ENCODE data around the gene FRAS1.
"Not testable (repeated sequence)": the region's sequence is repeated elsewhere in the genome, so short reads cannot be mapped to it uniquely, and the experiment has no call there.

The FRAS1 gene

DNA sequence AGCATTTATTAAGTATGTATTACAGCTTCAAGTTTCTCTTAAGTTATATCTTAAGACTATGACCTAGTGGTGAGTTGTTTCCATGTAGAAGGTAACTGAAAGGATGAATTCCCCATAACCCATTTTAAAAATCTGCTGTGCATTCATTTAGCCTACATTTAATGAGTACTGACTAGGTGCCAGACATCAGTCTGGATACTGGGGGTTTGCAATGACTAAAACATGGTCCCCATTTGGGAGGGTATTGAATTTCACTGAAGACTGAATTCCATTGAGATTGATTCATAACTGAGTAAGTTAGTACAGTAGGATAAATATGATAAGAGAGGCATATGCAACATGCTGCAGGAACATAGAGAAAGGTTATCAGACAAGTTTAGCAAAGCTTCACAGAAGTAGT, 241.5 kb downstream of the FRAS1 start:
- H3K36me3 Mint-ChIP-seq (ENCODE audit: low read depth), result peaks cover 26% of the 10 kb centered on the region
- H3K27ac Mint-ChIP-seq, result no peak overlapping the region
- peaks cover 14% of the 10 kb centered on the region for H3K4me1 Mint-ChIP-seq
- DNase-seq, result no peak
- H3K27me3 Mint-ChIP-seq (ENCODE audit: low read depth, poor library complexity), result no peaks in the 10 kb centered on the region
- H3K9me3 Mint-ChIP-seq, result peaks cover 15% of the 10 kb centered on the region
- no peak overlapping the region for H3K4me3 Mint-ChIP-seq
- TF ChIP-seq, protein P1, sequence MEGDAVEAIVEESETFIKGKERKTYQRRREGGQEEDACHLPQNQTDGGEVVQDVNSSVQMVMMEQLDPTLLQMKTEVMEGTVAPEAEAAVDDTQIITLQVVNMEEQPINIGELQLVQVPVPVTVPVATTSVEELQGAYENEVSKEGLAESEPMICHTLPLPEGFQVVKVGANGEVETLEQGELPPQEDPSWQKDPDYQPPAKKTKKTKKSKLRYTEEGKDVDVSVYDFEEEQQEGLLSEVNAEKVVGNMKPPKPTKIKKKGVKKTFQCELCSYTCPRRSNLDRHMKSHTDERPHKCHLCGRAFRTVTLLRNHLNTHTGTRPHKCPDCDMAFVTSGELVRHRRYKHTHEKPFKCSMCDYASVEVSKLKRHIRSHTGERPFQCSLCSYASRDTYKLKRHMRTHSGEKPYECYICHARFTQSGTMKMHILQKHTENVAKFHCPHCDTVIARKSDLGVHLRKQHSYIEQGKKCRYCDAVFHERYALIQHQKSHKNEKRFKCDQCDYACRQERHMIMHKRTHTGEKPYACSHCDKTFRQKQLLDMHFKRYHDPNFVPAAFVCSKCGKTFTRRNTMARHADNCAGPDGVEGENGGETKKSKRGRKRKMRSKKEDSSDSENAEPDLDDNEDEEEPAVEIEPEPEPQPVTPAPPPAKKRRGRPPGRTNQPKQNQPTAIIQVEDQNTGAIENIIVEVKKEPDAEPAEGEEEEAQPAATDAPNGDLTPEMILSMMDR (IDR thresholded peaks at IDR 0.05), result no peak

DNA sequence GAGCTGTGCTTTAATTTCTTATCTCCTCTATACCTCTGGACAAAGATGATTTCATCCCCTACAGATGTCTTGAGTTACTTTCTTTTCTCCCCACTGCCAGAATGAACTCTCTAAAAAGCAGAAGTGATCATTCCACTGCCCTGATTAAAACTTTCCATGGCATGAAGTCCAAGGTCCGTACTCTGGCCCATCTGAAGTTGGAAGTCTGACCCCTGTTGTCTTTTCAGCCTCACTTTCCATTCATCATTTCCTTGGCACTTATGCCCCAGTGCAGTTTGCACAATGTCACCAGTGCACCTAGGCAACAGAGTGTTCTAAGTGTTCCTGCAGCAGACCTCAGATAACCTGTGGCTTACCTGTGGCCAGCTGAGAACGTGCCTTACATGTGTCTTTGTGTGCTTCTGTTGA, 242.4 kb downstream of the FRAS1 start:
- Mint-ChIP-seq H3K4me1 (peaks cover 8% of the 10 kb centered on the region), H3K9me3 (peaks cover 15% of the 10 kb centered on the region), H3K36me3 (ENCODE audit: low read depth) (peaks cover 26% of the 10 kb centered on the region), H3K4me3 (no peak overlapping the region), H3K27me3 (ENCODE audit: low read depth, poor library complexity) (no peaks in the 10 kb centered on the region), H3K27ac (peak overlapping the region; percentile 13)
- DNase-seq, result no peak
- TF ChIP-seq, protein P1 (IDR thresholded peaks at IDR 0.05), result no peak

DNA sequence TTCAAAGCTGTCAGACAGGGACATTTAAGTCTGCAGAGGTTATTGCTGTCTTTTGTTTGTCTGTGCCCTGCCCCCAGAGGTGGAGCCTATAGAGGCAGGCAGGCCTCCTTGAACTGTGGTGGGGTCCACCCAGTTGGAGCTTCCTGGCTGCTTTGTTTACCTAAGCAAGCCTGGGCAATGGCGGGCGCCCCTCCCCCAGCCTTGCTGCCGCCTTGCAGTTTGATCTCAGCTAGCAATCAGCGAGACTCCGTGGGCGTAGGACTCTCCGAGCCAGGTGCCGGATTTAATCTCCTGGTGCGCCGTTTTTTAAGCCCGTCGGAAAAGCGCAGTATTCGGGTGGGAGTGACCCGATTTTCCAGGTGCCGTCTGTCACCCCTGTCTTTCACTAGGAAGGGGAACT, 250.1 kb downstream of the FRAS1 start:
- Mint-ChIP-seq H3K36me3 (ENCODE audit: low read depth) (peaks cover 51% of the 10 kb centered on the region), H3K9me3 (peaks cover 34% of the 10 kb centered on the region), H3K4me1 (peaks cover 42% of the 10 kb centered on the region)
- H3K27ac Mint-ChIP-seq; H3K27me3 Mint-ChIP-seq (ENCODE audit: low read depth, poor library complexity); H3K4me3 Mint-ChIP-seq; DNase-seq: not testable (repeated sequence)

DNA sequence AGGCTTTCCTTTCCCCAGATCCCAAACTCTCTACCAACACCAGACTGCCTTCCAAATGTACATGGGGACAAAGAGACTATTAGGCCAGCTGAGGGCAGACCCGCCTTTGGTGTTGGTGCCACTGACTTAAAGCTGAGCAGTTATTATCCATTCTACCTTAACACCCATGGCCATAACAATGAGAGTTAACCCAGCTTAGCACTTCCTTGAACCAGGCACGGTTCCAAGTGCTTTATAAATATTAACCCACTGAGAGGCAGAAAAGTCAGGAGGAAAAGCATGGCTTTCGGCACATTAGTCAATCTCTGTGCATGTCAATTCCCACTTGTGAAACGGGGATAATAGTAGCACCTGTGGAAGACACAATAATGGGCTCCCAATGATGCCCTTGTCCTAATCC, 251.4 kb downstream of the FRAS1 start:
- H3K27me3 Mint-ChIP-seq (ENCODE audit: low read depth, poor library complexity), result peaks cover 6% of the 10 kb centered on the region
- H3K36me3 Mint-ChIP-seq (ENCODE audit: low read depth), result peaks cover 46% of the 10 kb centered on the region
- no peak for DNase-seq
- no peak overlapping the region for H3K4me3 Mint-ChIP-seq
- TF ChIP-seq, protein P1 (IDR thresholded peaks at IDR 0.05), result no peak
- H3K4me1 Mint-ChIP-seq, result peaks cover 42% of the 10 kb centered on the region
- peak overlapping the region; percentile 48 for H3K27ac Mint-ChIP-seq
- H3K9me3 Mint-ChIP-seq, result peaks cover 29% of the 10 kb centered on the region

- Mint-ChIP-seq H3K27me3 (ENCODE audit: low read depth, poor library complexity) (peaks cover 6% of the 10 kb centered on the region), H3K4me1 (peaks cover 46% of the 10 kb centered on the region), H3K4me3 (no peak overlapping the region), H3K27ac (peak overlapping the region; percentile 86), H3K36me3 (ENCODE audit: low read depth) (peaks cover 52% of the 10 kb centered on the region), H3K9me3 (peaks cover 28% of the 10 kb centered on the region)
- DNase-seq, result no peak
- TF ChIP-seq, protein P1 (IDR thresholded peaks at IDR 0.05), result no peak
These were observed 252.2 kb downstream of the FRAS1 start for GRCh38 chr4:78309352-78309751.

DNA sequence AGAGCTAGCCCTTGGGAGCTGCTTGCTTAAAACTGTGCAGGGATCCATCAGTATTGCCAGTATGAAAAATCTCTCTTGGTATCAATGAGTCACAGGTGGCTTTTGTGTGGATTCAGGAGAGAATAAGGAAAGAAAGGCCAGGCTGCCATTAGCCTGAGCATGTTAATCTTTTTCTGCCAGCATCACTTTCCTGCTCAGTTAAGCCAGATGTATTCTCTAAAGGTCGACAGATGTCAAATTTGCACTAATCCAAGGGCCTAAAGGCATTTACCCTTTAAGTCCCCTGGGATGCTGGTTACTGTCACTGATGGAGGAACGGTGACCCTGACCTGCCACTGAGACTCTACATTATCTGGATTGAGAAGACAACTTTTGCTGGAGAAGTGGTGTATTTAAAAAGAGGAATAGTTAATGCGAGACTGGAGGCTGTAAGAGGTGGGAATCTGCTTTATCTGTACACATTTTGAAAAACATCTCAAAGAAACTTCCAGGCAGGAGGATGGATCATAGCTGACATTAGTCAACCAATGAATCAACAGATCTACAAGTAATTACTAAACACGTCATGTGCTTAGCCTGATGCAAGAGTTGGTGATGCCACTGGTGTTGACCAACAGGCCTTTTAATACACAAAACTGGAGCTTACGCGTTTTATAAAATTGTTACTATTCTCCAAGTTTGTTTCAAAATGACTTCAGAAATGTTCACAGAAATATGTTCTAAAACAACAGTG, 253.1 kb downstream of the FRAS1 start:
- H3K4me1 Mint-ChIP-seq, result peaks cover 49% of the 10 kb centered on the region
- peak; percentile 19 for DNase-seq
- H3K27ac Mint-ChIP-seq, result peak overlapping the region; percentile 12
- H3K9me3 Mint-ChIP-seq, result peaks cover 25% of the 10 kb centered on the region
- TF ChIP-seq, protein P1 (IDR thresholded peaks at IDR 0.05), result no peak
- H3K36me3 Mint-ChIP-seq (ENCODE audit: low read depth), result peaks cover 54% of the 10 kb centered on the region
- peaks cover 6% of the 10 kb centered on the region for H3K27me3 Mint-ChIP-seq (ENCODE audit: low read depth, poor library complexity)
- no peak overlapping the region for H3K4me3 Mint-ChIP-seq
